Breast epithelium (tissue), 3 donors: ENCODE measurements around the gene CIRBP.

Source experiments
- CTCF ChIP-seq, 3 donors: fragments of 450-650 bp; IDR thresholded peaks; one replicate each; pipeline ENCODE4 v1.5.1; 2016 to 2017; ENCODE audit warnings: antibody characterized with exemption in 3 of 3, mild to moderate bottlenecking in 3 of 3, moderate library complexity in 3 of 3
- POLR2AphosphoS5 ChIP-seq, 3 donors: sonication (generic); formaldehyde crosslinking; IDR thresholded peaks; one replicate each; pipeline ENCODE4 v1.6.1; 2017; ENCODE audit warnings: antibody characterized with exemption in 3 of 3

- TF ChIP-seq CTCF (IDR thresholded peaks at IDR 0.05): no peak
- TF ChIP-seq POLR2AphosphoS5 (IDR thresholded peaks at IDR 0.05): no peak
Observed at GRCh38 chr19:1322198-1322981, 53.3 kb downstream of the CIRBP start.
